Choroid plexus epithelial cell (primary cell): Measurements from ENCODE around the gene PTPRU.
"Not testable (repeated sequence)": the region's sequence is repeated elsewhere in the genome, so short reads cannot be mapped to it uniquely, and the experiment has no call there.

Source experiments
- DNase-seq: peaks from one replicate; pipeline ENCODE4 v3.0.0-alpha.2; 2010; ENCODE audit warnings: low read depth
- H3K4me3 ChIP-seq: 2 replicates; pipeline ENCODE4 v1.5.1; 2011; ENCODE audit warnings: low read depth, mild to moderate bottlenecking, control low read depth, low read length, moderate library complexity
- CTCF ChIP-seq: conservative IDR thresholded peaks from 2 replicates; pipeline ENCODE4 v1.5.1; 2011; ENCODE audit warnings: low read depth, mild to moderate bottlenecking, control low read depth, inconsistent platforms, low read length, moderate library complexity

The PTPRU gene

GRCh38 chr1:29221296-29221695 lies 15.0 kb upstream of the PTPRU start:
- H3K4me3 ChIP-seq = no peak overlapping the region
- no peak for TF ChIP-seq CTCF
- no peak for DNase-seq

- not testable (repeated sequence) for H3K4me3 ChIP-seq, DNase-seq
Observed at GRCh38 chr1:29222260-29222659, 14.1 kb upstream of the PTPRU start.

GRCh38 chr1:29222686-29223085 lies 13.6 kb upstream of the PTPRU start:
- no peak overlapping the region for H3K4me3 ChIP-seq
- no peak for TF ChIP-seq CTCF
- no peak for DNase-seq

GRCh38 chr1:29223521-29223920 lies 12.8 kb upstream of the PTPRU start:
- TF ChIP-seq CTCF = no peak
- DNase-seq = no peak
- no peak overlapping the region for H3K4me3 ChIP-seq

- DNase-seq = no peak
- no peak for TF ChIP-seq CTCF
- H3K4me3 ChIP-seq = no peak overlapping the region
Observed at GRCh38 chr1:29224356-29224837, 11.9 kb upstream of the PTPRU start.

GRCh38 chr1:29225361-29225760 lies 11.0 kb upstream of the PTPRU start:
- DNase-seq = no peak
- no peak for TF ChIP-seq CTCF
- H3K4me3 ChIP-seq = no peak overlapping the region

GRCh38 chr1:29227511-29227910 lies 8.8 kb upstream of the PTPRU start:
- no peak overlapping the region for H3K4me3 ChIP-seq
- no peak for DNase-seq
- TF ChIP-seq CTCF = no peak

- peak overlapping the region; percentile 89 for H3K4me3 ChIP-seq
- TF ChIP-seq CTCF = no peak
- no peak for DNase-seq
Observed at GRCh38 chr1:29230204-29230552, 6.1 kb upstream of the PTPRU start.
